Left ventricle myocardium inferior (tissue), 1 donor: Measurements from ENCODE around the gene RFX6. TPM values are rescaled to one million over a fixed set of nuclear protein-coding genes. Genes with fewer than 3 reads are reported as not detected.

Experiments used
- DNase-seq: peaks from one replicate; pipeline ENCODE4 v3.0.0-alpha.2; 2020
- H3K27ac ChIP-seq: fragments of 200-600 bp; replicated peaks from 2 replicates; pipeline ENCODE4 v1.8.0; 2021
- H3K27me3 ChIP-seq: fragments of 200-600 bp; 2 replicates; pipeline ENCODE4 v1.8.0; 2021; ENCODE audit warnings: low read depth
- H3K36me3 ChIP-seq: fragments of 200-600 bp; 2 replicates; pipeline ENCODE4 v1.8.0; 2021
- H3K4me1 ChIP-seq: fragments of 200-600 bp; 2 replicates; pipeline ENCODE4 v1.8.0; 2021
- H3K4me3 ChIP-seq: fragments of 200-600 bp; 2 replicates; pipeline ENCODE4 v1.8.0; 2021; ENCODE audit warnings: mild to moderate bottlenecking, moderate library complexity
- H3K9me3 ChIP-seq: fragments of 200-600 bp; replicated peaks from 2 replicates; pipeline ENCODE4 v1.8.0; 2021
- intact Hi-C: fragments of 100-400 bp; cut with micrococcal nuclease; formaldehyde crosslinking; loops from one replicate; pipeline ENCODE4 v1.11.0; 2022
- total RNA-seq: library from RNA; stranded (reverse); fragmentation: NEBNext Ultra II Directional; extraction: Animal tissue kit (Norgen Biotek cat#: 25700); gene quantifications from one replicate; pipeline ENCODE4 v1.2.1, GENCODE V29; 2021
- TF ChIP-seq, protein P1 (sequence below): fragments of 200-600 bp; IDR thresholded peaks from 2 replicates; pipeline ENCODE4 v1.8.0; 2021; ENCODE audit warnings: antibody characterized with exemption, mild to moderate bottlenecking, borderline replicate concordance
- donor health status: DM: no; HTN: yes; CAD: no; lungs with severe emphysema.

Gene RFX6
- total RNA-seq, 1 donor from 2014 or later: not detected

GRCh38 chr6:116895935-116896334 is 18.9 kb downstream of the RFX6 start:
- no peak for DNase-seq
- TF ChIP-seq, protein P1, sequence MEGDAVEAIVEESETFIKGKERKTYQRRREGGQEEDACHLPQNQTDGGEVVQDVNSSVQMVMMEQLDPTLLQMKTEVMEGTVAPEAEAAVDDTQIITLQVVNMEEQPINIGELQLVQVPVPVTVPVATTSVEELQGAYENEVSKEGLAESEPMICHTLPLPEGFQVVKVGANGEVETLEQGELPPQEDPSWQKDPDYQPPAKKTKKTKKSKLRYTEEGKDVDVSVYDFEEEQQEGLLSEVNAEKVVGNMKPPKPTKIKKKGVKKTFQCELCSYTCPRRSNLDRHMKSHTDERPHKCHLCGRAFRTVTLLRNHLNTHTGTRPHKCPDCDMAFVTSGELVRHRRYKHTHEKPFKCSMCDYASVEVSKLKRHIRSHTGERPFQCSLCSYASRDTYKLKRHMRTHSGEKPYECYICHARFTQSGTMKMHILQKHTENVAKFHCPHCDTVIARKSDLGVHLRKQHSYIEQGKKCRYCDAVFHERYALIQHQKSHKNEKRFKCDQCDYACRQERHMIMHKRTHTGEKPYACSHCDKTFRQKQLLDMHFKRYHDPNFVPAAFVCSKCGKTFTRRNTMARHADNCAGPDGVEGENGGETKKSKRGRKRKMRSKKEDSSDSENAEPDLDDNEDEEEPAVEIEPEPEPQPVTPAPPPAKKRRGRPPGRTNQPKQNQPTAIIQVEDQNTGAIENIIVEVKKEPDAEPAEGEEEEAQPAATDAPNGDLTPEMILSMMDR: no peak
- no peaks in the 10 kb centered on the region for H3K36me3 ChIP-seq
- intact Hi-C loops: no loop called here
- no peaks in the 10 kb centered on the region for H3K27me3 ChIP-seq
- H3K27ac ChIP-seq: no peak overlapping the region
- H3K4me3 ChIP-seq: no peak overlapping the region
- no peaks in the 10 kb centered on the region for H3K9me3 ChIP-seq
- no peaks in the 10 kb centered on the region for H3K4me1 ChIP-seq

DNA sequence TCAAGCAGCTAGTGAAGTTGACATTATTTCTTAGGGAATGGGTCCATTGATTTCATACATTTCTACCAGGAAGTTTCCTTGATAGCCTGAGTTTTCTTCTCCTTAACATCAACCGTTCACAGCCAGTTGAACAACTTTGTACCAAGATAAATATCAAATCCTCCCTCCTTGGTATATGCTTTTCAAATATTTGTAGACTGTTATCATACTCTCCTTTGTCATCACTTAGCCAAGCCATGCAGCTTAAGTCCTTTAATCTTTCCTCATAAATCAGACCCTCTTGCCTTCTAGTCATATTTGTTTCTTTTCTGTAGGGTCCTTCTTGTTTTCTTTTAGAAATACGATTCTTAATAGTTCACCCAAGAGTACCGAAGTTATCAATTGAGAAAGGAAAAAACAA is 25.6 kb downstream of the RFX6 start:
- Histone ChIP-seq H3K27ac (no peak overlapping the region), H3K27me3 (no peaks in the 10 kb centered on the region), H3K9me3 (peaks cover 25% of the 10 kb centered on the region), H3K4me1 (no peaks in the 10 kb centered on the region), H3K36me3 (no peaks in the 10 kb centered on the region), H3K4me3 (no peak overlapping the region)
- no peak for DNase-seq
- TF ChIP-seq, protein P1: no peak
- intact Hi-C loops: no loop called here

GRCh38 chr6:116922853-116923548 is 46.0 kb downstream of the RFX6 start:
- no peaks in the 10 kb centered on the region for H3K27me3 ChIP-seq
- TF ChIP-seq, protein P1: no peak
- intact Hi-C loops: no loop called here

GRCh38 chr6:116924245-116924644 is 47.2 kb downstream of the RFX6 start:
- no peak overlapping the region for H3K27ac ChIP-seq
- H3K4me3 ChIP-seq: no peak overlapping the region
- intact Hi-C loops: no loop called here
- no peaks in the 10 kb centered on the region for H3K36me3 ChIP-seq
- TF ChIP-seq, protein P1: no peak
- H3K4me1 ChIP-seq: peaks cover 5% of the 10 kb centered on the region
- H3K27me3 ChIP-seq: no peaks in the 10 kb centered on the region
- no peak for DNase-seq
- no peaks in the 10 kb centered on the region for H3K9me3 ChIP-seq

More at GRCh38 chr6:116922853-116923548, 46.0 kb downstream of the RFX6 start:
- Histone ChIP-seq H3K4me3 (no peak overlapping the region), H3K4me1 (peaks cover 5% of the 10 kb centered on the region), H3K27ac (no peak overlapping the region), H3K36me3 (no peaks in the 10 kb centered on the region), H3K9me3 (no peaks in the 10 kb centered on the region)
- DNase-seq: no peak

- TF ChIP-seq, protein P1: no peak
- DNase-seq: no peak
Observed at GRCh38 chr6:116925088-116925794, 48.2 kb downstream of the RFX6 start.

More at GRCh38 chr6:116925088-116925794, 48.2 kb downstream of the RFX6 start:
- H3K27ac ChIP-seq: no peak overlapping the region
- H3K36me3 ChIP-seq: no peaks in the 10 kb centered on the region
- intact Hi-C loops: no loop called here
- no peaks in the 10 kb centered on the region for H3K27me3 ChIP-seq
- H3K4me3 ChIP-seq: no peak overlapping the region
- H3K9me3 ChIP-seq: no peaks in the 10 kb centered on the region
- H3K4me1 ChIP-seq: peaks cover 5% of the 10 kb centered on the region
